Measurements from ENCODE around the gene PAX8.

PAX8 gene

GRCh38 chr2:113238871-113239839 lies 39.6 kb downstream of the PAX8 start:
- Histone ChIP-seq H3K79me1 (ENCODE audit: low read depth, low read length) (no peaks in the 10 kb centered on the region), H4K91ac (ENCODE audit: low read depth, low read length, poor library complexity) (no peak overlapping the region), H3K4me1 (ENCODE audit: control insufficient read depth in 2 of 2, insufficient read depth in 1 of 2, low read depth in 1 of 2, low read length in 2 of 2) (peaks cover 1 to 10% of the 10 kb centered on the region in 2 donors), H3K23ac (ENCODE audit: low read depth, low read length, poor library complexity) (no peak overlapping the region), H2BK120ac (ENCODE audit: low read depth, low read length) (no peak overlapping the region), H2BK5ac (ENCODE audit: low read length) (no peak overlapping the region), H3K14ac (ENCODE audit: low read length) (no peak overlapping the region), H3K36me3 (replicated peaks in 1 of 2; ENCODE audit: control insufficient read depth in 2 of 2, insufficient read depth in 2 of 2, low read length in 2 of 2) (peaks cover 0 to 5% of the 10 kb centered on the region in 2 donors), H3K4me3 (ENCODE audit: low read length in 2 of 2) (no peak overlapping the region), H3K9me3 (replicated peaks in 1 of 2; ENCODE audit: control insufficient read depth in 2 of 2, insufficient read depth in 1 of 2, low read depth in 1 of 2, low read length in 2 of 2) (peaks cover 0 to 5% of the 10 kb centered on the region in 2 donors), H2BK12ac (ENCODE audit: low read length) (no peak overlapping the region), H3K27ac (replicated peaks; ENCODE audit: low read length) (no peak overlapping the region), H3K27me3 (ENCODE audit: control insufficient read depth in 3 of 3, insufficient read depth in 3 of 3, low read depth in 1 of 3, low read length in 3 of 3) (no peaks in the 10 kb centered on the region), H3K9ac (ENCODE audit: low read depth, low read length, poor library complexity) (no peak overlapping the region), H3K18ac (ENCODE audit: low read length) (no peak overlapping the region), H2BK15ac (ENCODE audit: low read length) (no peak overlapping the region), H2AFZ (ENCODE audit: low read length) (no peak overlapping the region), H2AK5ac (ENCODE audit: low read depth, low read length) (no peak overlapping the region), H3K4ac (ENCODE audit: low read length) (no peak overlapping the region), H3K4me2 (ENCODE audit: insufficient read depth, low read length, poor library complexity, severe bottlenecking) (no peak overlapping the region), H4K8ac (ENCODE audit: low read depth, low read length) (no peak overlapping the region)
- DNase-seq (ENCODE audit: low spot score), result no peak
- no CpG with 5 or more reads among the region's 9 CpGs for WGBS, 2 donors (ENCODE audit: extremely low coverage in 2 of 2, insufficient read length in 2 of 2, insufficient replicate concordance in 1 of 2)

DNA sequence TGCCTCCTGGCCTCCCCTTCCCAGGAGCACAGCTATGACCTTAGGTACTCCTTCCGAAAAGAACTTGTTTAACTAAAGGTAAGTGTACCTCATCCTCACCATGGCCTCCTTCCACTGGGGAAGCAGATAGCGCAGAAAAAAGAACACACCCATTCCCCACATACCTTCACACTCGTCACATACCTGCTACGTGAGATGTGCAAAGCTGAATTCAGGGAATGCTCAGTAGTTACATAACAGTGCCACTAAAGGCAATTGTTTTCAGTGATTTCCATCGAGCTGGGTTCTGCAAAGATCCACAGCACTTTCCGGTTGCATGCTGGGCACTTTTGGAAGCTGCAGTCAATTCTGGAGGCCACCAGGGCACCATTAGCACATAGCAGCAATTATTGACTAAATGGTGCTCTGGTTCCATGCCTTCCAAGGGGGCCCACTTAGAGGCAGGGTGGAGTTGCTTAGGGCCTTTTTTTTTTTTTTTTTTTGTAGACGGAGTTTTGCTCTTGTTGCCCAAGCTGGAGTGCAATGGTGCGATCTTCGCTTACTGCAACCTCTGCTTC lies 41.0 kb downstream of the PAX8 start:
- no peak overlapping the region for H3K9ac ChIP-seq (ENCODE audit: low read depth, low read length, poor library complexity)
- H3K36me3 ChIP-seq (replicated peaks in 1 of 2; ENCODE audit: control insufficient read depth in 2 of 2, insufficient read depth in 2 of 2, low read length in 2 of 2), result peaks cover 0 to 5% of the 10 kb centered on the region in 2 donors
- no peak overlapping the region for H4K8ac ChIP-seq (ENCODE audit: low read depth, low read length)
- no peaks in the 10 kb centered on the region for H3K27me3 ChIP-seq (ENCODE audit: control insufficient read depth in 3 of 3, insufficient read depth in 3 of 3, low read depth in 1 of 3, low read length in 3 of 3)
- H2BK12ac ChIP-seq (ENCODE audit: low read length), result no peak overlapping the region
- H3K79me1 ChIP-seq (ENCODE audit: low read depth, low read length), result no peaks in the 10 kb centered on the region
- no peak for DNase-seq (ENCODE audit: low spot score)
- no peak overlapping the region for H3K4ac ChIP-seq (ENCODE audit: low read length)
- H2AK5ac ChIP-seq (ENCODE audit: low read depth, low read length), result no peak overlapping the region
- H2AFZ ChIP-seq (ENCODE audit: low read length), result no peak overlapping the region
- H3K14ac ChIP-seq (ENCODE audit: low read length), result no peak overlapping the region
- no peak overlapping the region for H3K4me2 ChIP-seq (ENCODE audit: insufficient read depth, low read length, poor library complexity, severe bottlenecking)
- H2BK5ac ChIP-seq (ENCODE audit: low read length), result no peak overlapping the region
- no peak overlapping the region for H3K23ac ChIP-seq (ENCODE audit: low read depth, low read length, poor library complexity)
- H2BK15ac ChIP-seq (ENCODE audit: low read length), result no peak overlapping the region
- no CpG with 5 or more reads among the region's 9 CpGs for WGBS, 2 donors (ENCODE audit: extremely low coverage in 2 of 2, insufficient read length in 2 of 2, insufficient replicate concordance in 1 of 2)
- H3K27ac ChIP-seq (replicated peaks; ENCODE audit: low read length), result no peak overlapping the region
- no peak overlapping the region for H3K18ac ChIP-seq (ENCODE audit: low read length)
- H2BK120ac ChIP-seq (ENCODE audit: low read depth, low read length), result no peak overlapping the region
- peaks cover 1 to 10% of the 10 kb centered on the region in 2 donors for H3K4me1 ChIP-seq (ENCODE audit: control insufficient read depth in 2 of 2, insufficient read depth in 1 of 2, low read depth in 1 of 2, low read length in 2 of 2)
- no peak overlapping the region for H4K91ac ChIP-seq (ENCODE audit: low read depth, low read length, poor library complexity)
- peaks cover 0 to 5% of the 10 kb centered on the region in 2 donors for H3K9me3 ChIP-seq (replicated peaks in 1 of 2; ENCODE audit: control insufficient read depth in 2 of 2, insufficient read depth in 1 of 2, low read depth in 1 of 2, low read length in 2 of 2)
- no peak overlapping the region for H3K4me3 ChIP-seq (ENCODE audit: low read length in 2 of 2)

- Histone ChIP-seq H3K36me3 (replicated peaks in 1 of 2; ENCODE audit: control insufficient read depth in 2 of 2, insufficient read depth in 2 of 2, low read length in 2 of 2) (peaks cover 0 to 5% of the 10 kb centered on the region in 2 donors), H3K4me3 (ENCODE audit: low read length in 2 of 2) (peak overlapping the region in 1 of 2 donors; percentile 41)
- WGBS, 2 donors (ENCODE audit: extremely low coverage in 2 of 2, insufficient read length in 2 of 2, insufficient replicate concordance in 1 of 2), result no CpG with 5 or more reads among the region's 38 CpGs
These were observed 42.2 kb downstream of the PAX8 start for GRCh38 chr2:113236367-113237159.

More at GRCh38 chr2:113236367-113237159, 42.2 kb downstream of the PAX8 start:
- Histone ChIP-seq H3K27ac (replicated peaks; ENCODE audit: low read length) (no peak overlapping the region), H3K79me1 (ENCODE audit: low read depth, low read length) (no peaks in the 10 kb centered on the region), H3K9ac (ENCODE audit: low read depth, low read length, poor library complexity) (peak overlapping the region; percentile 71), H2BK120ac (ENCODE audit: low read depth, low read length) (no peak overlapping the region), H3K27me3 (ENCODE audit: control insufficient read depth in 3 of 3, insufficient read depth in 3 of 3, low read depth in 1 of 3, low read length in 3 of 3) (no peaks in the 10 kb centered on the region), H3K4me1 (ENCODE audit: control insufficient read depth in 2 of 2, insufficient read depth in 1 of 2, low read depth in 1 of 2, low read length in 2 of 2) (peaks cover 5 to 8% of the 10 kb centered on the region in 2 donors), H4K91ac (ENCODE audit: low read depth, low read length, poor library complexity) (no peak overlapping the region), H4K8ac (ENCODE audit: low read depth, low read length) (no peak overlapping the region), H2BK5ac (ENCODE audit: low read length) (no peak overlapping the region), H3K9me3 (replicated peaks in 1 of 2; ENCODE audit: control insufficient read depth in 2 of 2, insufficient read depth in 1 of 2, low read depth in 1 of 2, low read length in 2 of 2) (peaks cover 0 to 5% of the 10 kb centered on the region in 2 donors), H2BK15ac (ENCODE audit: low read length) (no peak overlapping the region), H3K4me2 (ENCODE audit: insufficient read depth, low read length, poor library complexity, severe bottlenecking) (no peak overlapping the region), H2AK5ac (ENCODE audit: low read depth, low read length) (no peak overlapping the region), H2AFZ (ENCODE audit: low read length) (no peak overlapping the region), H3K23ac (ENCODE audit: low read depth, low read length, poor library complexity) (no peak overlapping the region), H3K4ac (ENCODE audit: low read length) (peak overlapping the region; percentile 39), H2BK12ac (ENCODE audit: low read length) (no peak overlapping the region), H3K18ac (ENCODE audit: low read length) (peak overlapping the region; percentile 40), H3K14ac (ENCODE audit: low read length) (no peak overlapping the region)
- DNase-seq (ENCODE audit: low spot score), result no peak
